ENCODE data around the gene TMEM117.
"Not testable (repeated sequence)": the region's sequence is repeated elsewhere in the genome, so short reads cannot be mapped to it uniquely, and the experiment has no call there.

The TMEM117 gene

DNA sequence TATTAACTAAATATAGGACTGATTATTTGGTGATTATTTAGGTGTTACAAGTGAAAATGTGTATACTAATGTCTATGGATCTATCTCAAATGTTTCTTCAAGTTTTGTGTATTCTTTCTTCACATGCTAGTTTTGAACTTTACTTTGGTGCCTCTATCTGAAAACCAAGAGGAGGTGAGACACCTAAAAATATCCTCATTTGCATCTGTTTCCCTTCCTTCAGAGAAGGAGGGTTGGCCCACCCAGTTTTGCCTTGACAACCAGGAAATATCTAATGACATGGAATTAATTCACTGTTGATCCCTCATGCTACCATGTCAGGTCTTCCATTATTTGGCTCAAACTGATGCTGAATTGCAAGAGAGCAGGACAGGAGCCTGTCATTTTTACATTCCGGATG lies 539.8 kb downstream of the TMEM117 start:
- no peak for DNase-seq (ENCODE audit: insufficient read length, low spot score)
- no peak for FAIRE-seq
- TF ChIP-seq POLR2A (IDR thresholded peaks at IDR 0.05; ENCODE audit: low read depth, low read length) = no peak

DNA sequence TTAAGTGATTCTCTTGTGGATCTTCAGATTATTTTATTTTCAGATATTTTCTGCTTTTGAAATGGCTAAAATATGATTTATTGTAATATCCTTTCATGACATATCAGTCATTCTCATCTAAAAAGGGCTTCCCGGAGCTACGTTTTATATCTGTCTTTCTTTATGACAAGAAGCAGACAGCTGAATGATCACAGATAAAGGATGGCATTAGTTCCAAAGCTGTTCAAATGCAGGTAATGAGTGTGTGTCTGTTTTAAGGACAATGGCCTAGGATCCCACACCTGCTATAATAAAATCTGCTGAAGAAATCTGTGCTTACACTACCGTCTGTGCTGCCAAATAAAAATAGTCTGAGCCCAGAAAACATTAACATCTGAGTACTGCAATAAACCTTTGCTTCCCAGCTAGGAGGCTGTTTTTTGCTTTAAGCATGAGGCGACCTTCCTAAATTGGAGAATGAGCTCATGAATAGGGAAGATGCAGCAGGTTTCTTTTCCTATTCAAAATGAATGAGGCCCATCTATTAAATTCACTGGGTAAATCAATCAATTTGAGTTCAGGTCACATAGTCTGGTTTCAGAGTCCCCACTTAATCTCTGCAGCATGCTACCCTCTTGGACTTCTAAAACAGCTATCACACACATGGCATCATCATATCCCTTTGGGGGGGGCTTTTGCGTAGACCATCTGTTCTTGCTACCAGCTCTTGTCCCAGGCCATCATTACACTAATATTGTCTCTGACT lies 541.7 kb downstream of the TMEM117 start:
- DNase-seq (ENCODE audit: insufficient read length, low spot score) = no peak
- no peak for FAIRE-seq
- TF ChIP-seq POLR2A (IDR thresholded peaks at IDR 0.05; ENCODE audit: low read depth, low read length) = no peak

DNA sequence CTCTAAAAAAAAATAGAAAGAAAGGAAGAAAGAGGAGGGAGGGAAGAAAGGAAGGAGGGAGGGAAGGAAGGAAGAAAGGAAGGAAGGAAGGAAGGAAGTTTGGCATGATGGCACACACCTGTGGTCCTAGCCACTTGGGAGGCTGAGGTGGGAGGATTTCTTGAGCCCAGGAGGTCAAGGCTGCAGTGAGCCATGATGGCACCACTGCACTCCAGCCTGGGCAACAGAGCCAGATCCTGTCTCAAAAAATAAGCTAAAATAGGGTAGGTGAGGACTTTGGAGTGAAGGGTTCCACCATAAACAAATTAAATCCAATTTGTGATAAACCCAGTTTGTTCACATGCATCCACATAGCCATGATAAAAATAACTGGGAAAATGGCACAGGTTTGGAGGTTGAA lies 543.2 kb downstream of the TMEM117 start:
- not testable (repeated sequence) for DNase-seq (ENCODE audit: insufficient read length, low spot score); FAIRE-seq

DNA sequence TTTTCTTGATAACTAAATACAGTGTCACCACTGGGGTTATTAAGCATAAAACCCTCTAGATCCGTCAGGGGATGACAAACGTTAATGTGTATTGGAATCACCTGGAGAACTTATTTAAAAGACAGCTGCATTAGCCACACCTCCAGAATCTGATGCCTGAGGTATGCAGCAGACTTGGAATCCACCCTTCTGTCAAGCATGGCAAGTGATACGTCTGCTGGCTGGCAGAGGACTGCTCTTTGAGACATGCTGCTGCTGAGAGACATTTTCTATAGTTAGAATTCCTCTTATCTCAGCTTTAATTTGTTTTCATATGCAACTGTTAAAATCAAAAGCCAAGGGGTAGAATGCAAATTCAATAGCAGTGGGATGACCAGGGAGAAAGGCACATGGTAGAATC lies 544.0 kb downstream of the TMEM117 start:
- DNase-seq (ENCODE audit: insufficient read length, low spot score) (no peak), FAIRE-seq (no peak)
- no peak for TF ChIP-seq POLR2A (IDR thresholded peaks at IDR 0.05; ENCODE audit: low read depth, low read length)

DNA sequence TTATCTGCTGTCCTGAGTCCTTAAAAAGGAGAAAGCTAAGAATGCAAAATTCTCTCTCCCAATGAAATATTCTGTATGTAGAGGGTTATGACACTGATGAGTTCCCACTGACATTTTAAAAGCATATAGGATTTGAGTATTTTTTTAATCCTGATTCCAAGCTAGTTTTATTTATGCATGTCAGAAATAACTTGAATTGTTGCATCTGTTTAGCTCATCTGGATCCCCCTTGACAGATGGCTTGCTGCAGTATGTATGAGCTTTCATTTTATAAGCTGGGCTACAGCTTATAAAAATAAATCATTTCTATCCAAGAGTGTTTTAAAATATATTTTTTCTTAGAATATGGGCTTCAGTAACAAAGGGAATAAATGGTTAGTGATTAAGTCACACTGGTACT lies 545.0 kb downstream of the TMEM117 start:
- FAIRE-seq = no peak
- no peak for TF ChIP-seq POLR2A (IDR thresholded peaks at IDR 0.05; ENCODE audit: low read depth, low read length)
- DNase-seq (ENCODE audit: insufficient read length, low spot score) = no peak

DNA sequence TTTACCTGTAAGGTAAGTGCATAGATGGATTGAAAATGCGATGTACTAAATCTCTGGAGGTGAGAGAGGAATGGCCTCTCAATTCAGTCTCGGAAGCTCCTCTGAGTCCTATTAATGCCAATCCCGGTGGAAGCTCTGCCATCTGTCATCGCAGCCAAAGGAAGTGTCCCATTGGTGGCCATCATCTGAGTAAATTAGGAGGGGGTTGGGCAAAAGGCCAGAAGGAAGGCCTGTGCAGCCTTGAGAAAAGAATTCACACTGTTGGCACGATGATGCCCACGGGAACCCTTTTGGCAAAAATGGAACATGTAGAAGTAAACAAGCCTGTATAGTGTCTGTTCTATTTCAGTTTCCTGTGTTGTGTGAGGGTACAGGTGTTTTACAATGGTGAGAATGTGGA lies 545.5 kb downstream of the TMEM117 start:
- DNase-seq (ENCODE audit: insufficient read length, low spot score) (no peak), FAIRE-seq (no peak)
- no peak for TF ChIP-seq POLR2A (IDR thresholded peaks at IDR 0.05; ENCODE audit: low read depth, low read length)

DNA sequence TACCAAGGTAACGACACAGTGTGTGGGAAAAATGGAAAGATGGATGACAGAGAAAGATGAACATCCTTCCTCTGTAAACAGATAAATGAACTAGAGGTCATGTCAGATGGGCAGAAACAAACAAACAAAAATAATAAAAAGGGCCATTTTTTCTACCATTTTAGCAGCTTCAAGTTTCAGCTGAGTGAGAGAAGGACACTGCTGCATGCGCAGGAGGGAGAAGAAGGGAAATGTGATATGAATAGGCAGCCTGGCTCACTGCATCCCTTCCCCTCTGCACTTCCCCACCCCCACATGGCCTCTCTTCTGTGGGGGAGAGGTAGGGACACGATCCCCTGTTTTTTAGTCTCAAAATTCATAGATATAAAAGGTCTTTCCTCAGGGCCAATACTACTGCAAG lies 548.3 kb downstream of the TMEM117 start:
- no peak for TF ChIP-seq POLR2A (IDR thresholded peaks at IDR 0.05; ENCODE audit: low read depth, low read length)
- DNase-seq (ENCODE audit: insufficient read length, low spot score) (no peak), FAIRE-seq (no peak)

DNA sequence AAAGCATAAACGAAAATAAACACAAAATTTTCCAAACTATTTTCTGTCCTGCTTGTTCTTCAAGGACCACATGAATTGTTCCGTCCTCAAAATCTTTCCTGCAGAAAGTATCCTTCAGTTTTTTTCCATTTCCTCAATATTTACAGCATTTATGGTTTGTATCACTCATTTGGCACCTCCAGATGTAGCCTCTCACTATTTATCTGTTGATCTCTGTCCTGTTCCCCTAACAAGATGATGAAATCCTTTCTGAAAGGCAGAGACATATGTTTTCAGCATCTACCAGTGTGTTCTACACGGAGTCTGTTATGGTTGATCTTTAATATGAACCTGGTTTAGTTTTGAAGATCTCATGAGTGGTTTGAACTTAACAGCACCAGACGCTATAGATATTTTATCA lies 550.1 kb downstream of the TMEM117 start:
- DNase-seq (ENCODE audit: insufficient read length, low spot score) (no peak), FAIRE-seq (no peak)
- no peak for TF ChIP-seq POLR2A (IDR thresholded peaks at IDR 0.05; ENCODE audit: low read depth, low read length)

DNA sequence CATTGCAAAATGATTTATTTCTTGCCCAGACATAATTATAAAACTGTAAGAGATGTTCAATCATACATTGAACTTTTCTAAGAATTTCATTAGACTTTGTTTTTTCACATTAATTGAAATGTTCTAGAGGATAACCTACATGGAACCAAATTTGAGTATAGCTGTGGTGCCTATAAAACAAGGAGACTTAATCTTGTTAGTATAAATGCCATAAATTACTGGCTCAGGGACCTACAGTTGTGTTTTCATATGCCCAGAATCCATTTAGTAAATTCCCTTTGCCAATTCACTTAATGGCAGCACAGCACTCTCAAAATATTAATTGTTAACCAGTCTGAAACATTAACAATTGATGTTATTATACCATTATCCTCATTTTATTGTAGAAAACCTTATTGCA lies 551.7 kb downstream of the TMEM117 start:
- DNase-seq (ENCODE audit: insufficient read length, low spot score) (no peak), FAIRE-seq (no peak)
- TF ChIP-seq POLR2A (IDR thresholded peaks at IDR 0.05; ENCODE audit: low read depth, low read length) = no peak

DNA sequence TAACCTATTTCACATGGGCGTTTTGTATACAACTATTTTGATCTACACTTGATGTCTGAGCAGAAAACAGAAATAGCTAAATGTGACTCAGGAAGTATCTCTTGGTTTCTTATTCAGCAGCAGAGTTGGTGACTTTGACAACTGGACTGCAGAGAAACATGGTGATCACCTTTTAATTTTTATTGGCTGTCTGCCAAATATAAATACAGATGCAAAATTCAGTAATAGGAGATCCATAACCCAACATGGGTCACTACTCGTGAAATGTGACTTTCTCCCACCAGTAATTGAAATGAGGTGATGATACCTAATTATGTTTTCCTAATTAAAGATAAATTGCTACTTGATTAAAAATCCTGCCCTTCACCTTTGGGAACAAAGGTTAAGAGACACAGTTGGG lies 553.2 kb downstream of the TMEM117 start:
- DNase-seq (ENCODE audit: insufficient read length, low spot score) (no peak), FAIRE-seq (no peak)
- TF ChIP-seq POLR2A (IDR thresholded peaks at IDR 0.05; ENCODE audit: low read depth, low read length) = no peak

DNA sequence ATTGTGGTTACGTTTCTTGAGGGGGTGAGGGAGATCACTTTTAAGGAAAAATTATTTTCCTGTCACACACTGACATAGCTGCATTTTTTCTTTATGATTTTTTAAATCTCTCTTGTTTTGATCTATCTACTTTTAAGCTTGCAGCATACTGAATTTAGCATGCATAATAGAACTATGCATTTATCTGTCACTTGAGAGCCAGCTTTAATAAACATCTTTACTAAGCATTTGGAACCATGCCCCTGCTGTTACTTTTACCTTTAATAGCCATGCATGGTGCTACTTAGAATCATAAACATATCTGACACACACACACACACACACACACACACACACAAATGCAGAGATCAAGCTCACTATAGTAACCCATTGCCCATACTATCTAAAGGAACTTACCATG lies 554.0 kb downstream of the TMEM117 start:
- FAIRE-seq (no peak), DNase-seq (ENCODE audit: insufficient read length, low spot score) (no peak)
- TF ChIP-seq POLR2A (IDR thresholded peaks at IDR 0.05; ENCODE audit: low read depth, low read length) = no peak

DNA sequence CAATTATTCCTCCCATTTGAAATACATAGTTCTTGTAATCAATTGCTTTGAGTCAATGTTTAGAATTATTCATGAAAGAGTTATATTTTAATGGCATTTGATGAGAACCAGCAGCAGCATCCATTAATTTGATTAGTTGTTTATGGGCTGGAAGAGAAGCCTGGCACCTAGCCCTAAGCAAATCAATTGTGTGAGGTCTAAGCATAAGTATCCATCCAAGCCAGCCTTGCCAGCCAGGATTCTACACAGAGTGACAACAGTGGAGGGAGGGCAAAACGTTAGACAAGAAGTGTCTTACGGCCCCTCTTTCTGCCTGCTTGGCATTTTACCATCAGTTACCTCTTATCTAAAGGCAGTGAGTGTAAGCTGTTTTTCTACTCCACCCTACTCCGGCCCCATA lies 561.8 kb downstream of the TMEM117 start:
- DNase-seq (ENCODE audit: insufficient read length, low spot score) (no peak), FAIRE-seq (no peak)
- TF ChIP-seq POLR2A (IDR thresholded peaks at IDR 0.05; ENCODE audit: low read depth, low read length) = no peak

DNA sequence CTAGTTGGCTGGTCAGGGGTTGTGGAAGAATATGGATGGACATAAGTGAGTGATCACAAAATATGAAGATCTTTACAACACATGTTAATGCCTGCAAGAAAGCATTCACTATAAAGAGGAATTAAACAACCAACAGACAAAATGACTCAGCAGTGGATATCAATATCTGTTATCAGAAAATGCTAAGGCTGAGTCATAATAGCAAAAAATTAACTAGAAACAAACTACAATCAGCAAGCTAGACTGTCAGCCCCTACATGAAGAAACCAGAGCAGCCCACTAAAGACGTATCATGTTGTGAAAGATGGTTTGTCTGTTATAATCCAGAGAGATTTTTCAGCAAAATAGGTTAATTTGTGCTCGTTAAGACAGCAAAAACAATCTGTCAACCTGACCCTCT lies 567.3 kb downstream of the TMEM117 start:
- DNase-seq (ENCODE audit: insufficient read length, low spot score) = no peak
- FAIRE-seq = no peak
- no peak for TF ChIP-seq POLR2A (IDR thresholded peaks at IDR 0.05; ENCODE audit: low read depth, low read length)

DNA sequence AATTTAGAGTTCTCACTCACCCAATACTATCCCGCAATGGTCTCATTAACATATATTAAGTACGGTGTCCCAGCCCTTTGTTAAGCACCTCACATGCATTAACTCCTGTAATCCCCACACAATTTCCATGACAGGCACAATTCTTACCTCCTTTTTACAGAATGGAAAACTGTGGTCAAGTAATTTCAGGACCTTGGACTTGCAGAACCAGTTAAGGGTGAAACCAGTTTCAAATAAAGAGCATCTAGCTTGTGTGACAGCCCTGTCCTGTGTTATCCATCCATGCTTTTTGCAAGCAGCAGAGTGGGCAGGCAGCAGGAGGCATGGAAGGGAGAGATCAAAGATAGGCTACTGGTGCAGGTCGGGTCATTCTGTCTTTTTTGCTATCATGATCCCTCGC lies 569.4 kb downstream of the TMEM117 start:
- DNase-seq (ENCODE audit: insufficient read length, low spot score) = no peak
- no peak for TF ChIP-seq POLR2A (IDR thresholded peaks at IDR 0.05; ENCODE audit: low read depth, low read length)
- FAIRE-seq = no peak

DNA sequence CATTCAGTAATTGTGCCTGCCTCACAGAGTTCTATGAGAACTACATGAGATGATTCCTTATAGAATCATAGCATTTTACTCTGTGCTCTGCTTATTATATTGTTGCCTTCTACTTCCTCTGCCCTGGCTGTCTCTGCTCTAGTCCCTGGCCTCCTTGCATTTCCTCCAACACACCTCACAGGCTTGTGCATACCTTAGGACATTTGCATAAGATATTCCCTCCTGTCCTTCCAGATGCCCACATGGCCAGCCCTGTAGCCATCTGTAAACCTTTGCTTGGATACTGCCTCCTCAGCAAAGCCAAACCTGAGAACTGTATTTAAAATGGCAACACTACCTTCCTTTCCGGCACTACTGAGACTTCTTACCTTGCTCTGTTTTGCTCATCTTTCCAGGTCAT lies 586.7 kb downstream of the TMEM117 start:
- FAIRE-seq (no peak), DNase-seq (ENCODE audit: insufficient read length, low spot score) (no peak)
- TF ChIP-seq POLR2A (IDR thresholded peaks at IDR 0.05; ENCODE audit: low read depth, low read length) = no peak

DNA sequence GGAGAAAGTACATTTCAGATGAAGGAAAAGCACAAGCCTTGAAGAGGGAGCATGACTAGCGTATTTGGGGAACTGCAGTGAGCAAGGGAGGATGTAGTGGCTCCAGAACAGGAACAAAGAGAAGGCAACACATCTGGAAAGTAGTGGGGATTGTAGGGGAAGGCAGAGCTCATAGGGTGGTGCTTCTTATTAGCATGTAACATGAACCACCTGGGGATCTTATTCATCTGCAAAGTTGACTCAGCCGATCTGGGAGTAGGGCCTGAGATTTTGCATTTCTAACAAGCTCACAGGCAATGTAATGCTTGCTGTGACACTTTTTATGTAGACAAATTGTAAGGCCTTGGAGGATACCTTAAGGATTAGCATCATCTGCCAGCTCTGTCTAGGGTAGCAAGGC lies 592.9 kb downstream of the TMEM117 start:
- no peak for TF ChIP-seq POLR2A (IDR thresholded peaks at IDR 0.05; ENCODE audit: low read depth, low read length)
- FAIRE-seq = no peak
- no peak for DNase-seq (ENCODE audit: insufficient read length, low spot score)
